ENCODE results near the gene ERCC3.
A peak's percentile ranks its signal among the peaks of the same experiment; 100 is the strongest.

ERCC3 gene

GRCh38 chr2:127314193-127314988, 20.4 kb upstream of the ERCC3 start:
- Histone ChIP-seq H3K36me3 (ENCODE audit: control insufficient read depth, insufficient read depth, low read length) (peaks cover 91% of the 10 kb centered on the region), H3K4me1 (ENCODE audit: control insufficient read depth, insufficient read depth, low read length, poor library complexity, severe bottlenecking) (no peaks in the 10 kb centered on the region), H3K4me3 (ENCODE audit: extremely low read depth, insufficient read depth, low read length, poor library complexity, severe bottlenecking) (no peak overlapping the region), H3K9me3 (ENCODE audit: control insufficient read depth, low read length) (no peaks in the 10 kb centered on the region), H3K27ac (ENCODE audit: low read depth, low read length, severe bottlenecking) (no peak overlapping the region)
- 83 to 96% methylated on average over 3 to 4 of the region's 7 CpGs for WGBS, 2 experiments (ENCODE audit: insufficient coverage in 2 of 2)

DNA sequence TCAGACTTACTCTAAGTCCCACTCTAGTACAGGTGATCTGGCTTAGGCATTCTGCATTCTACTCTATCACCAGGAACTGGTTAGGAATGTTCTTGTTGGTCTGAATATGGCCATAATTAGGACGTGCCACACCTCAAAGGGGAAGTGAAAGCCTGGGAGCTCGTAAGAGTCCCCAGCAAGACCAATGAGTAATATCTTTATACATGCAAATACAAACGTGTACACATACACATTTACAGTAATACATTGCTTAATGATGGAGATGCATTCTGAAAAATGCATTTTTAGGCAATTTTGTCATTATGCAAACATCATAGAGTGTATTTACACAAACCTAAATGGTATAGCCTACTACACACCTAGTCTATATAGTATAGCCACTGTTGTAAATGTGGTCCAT, 19.5 kb upstream of the ERCC3 start:
- whole genome bisulfite sequencing, 2 experiments (ENCODE audit: insufficient coverage in 2 of 2), result no CpG with 5 or more reads among the region's 3 CpGs
- H3K4me3 ChIP-seq (ENCODE audit: extremely low read depth, insufficient read depth, low read length, poor library complexity, severe bottlenecking), result no peak overlapping the region
- no peaks in the 10 kb centered on the region for H3K9me3 ChIP-seq (ENCODE audit: control insufficient read depth, low read length)
- no peaks in the 10 kb centered on the region for H3K4me1 ChIP-seq (ENCODE audit: control insufficient read depth, insufficient read depth, low read length, poor library complexity, severe bottlenecking)
- no peak overlapping the region for H3K27ac ChIP-seq (ENCODE audit: low read depth, low read length, severe bottlenecking)
- peaks cover 90% of the 10 kb centered on the region for H3K36me3 ChIP-seq (ENCODE audit: control insufficient read depth, insufficient read depth, low read length)

DNA sequence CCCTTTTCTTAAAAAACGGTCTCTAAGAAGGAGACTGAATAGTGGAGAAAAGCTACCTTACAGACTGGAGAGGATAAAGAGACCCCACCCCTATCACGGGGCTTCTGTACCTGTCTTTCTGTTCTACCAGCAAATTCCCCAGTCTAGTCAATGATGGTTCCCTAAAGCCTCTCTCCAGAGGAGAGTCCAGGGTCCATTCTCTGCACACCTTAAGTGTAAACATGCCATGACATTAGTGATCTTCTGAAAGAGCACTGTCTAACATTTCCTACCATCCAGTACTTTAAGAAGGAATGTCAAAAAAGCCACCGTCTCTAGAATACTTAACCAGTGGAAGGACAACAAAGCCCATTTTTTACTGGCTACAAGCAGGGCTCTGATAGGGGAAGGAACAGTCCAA, 17.0 kb upstream of the ERCC3 start:
- H3K9me3 ChIP-seq (ENCODE audit: control insufficient read depth, low read length), result no peaks in the 10 kb centered on the region
- H3K27ac ChIP-seq (ENCODE audit: low read depth, low read length, severe bottlenecking), result no peak overlapping the region
- peaks cover 85% of the 10 kb centered on the region for H3K36me3 ChIP-seq (ENCODE audit: control insufficient read depth, insufficient read depth, low read length)
- H3K4me1 ChIP-seq (ENCODE audit: control insufficient read depth, insufficient read depth, low read length, poor library complexity, severe bottlenecking), result no peaks in the 10 kb centered on the region
- no peak overlapping the region for H3K4me3 ChIP-seq (ENCODE audit: extremely low read depth, insufficient read depth, low read length, poor library complexity, severe bottlenecking)
- WGBS, 2 experiments (ENCODE audit: insufficient coverage in 2 of 2), result 100% methylated on average over 1 to 2 of the region's 3 CpGs

DNA sequence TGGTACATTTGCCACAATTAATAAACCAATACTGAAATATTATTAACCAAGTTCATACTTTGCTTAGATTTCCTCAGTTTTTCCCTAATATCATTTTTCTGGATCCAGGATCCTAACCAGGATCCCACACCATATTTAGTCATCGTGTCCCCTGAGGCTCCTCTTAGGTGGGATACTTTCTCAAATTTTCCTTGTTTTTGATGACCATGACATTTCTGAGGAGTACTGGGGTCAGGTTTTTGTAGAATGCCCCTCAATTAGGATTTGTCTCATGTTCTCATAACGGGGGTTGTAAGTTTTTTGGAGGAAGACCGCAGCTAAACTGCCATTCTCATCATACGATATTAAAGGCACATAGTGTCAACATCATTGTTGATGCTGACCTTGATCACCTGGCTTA, 15.5 kb upstream of the ERCC3 start:
- Histone ChIP-seq H3K27ac (ENCODE audit: low read depth, low read length, severe bottlenecking) (no peak overlapping the region), H3K36me3 (ENCODE audit: control insufficient read depth, insufficient read depth, low read length) (peaks cover 82% of the 10 kb centered on the region), H3K4me1 (ENCODE audit: control insufficient read depth, insufficient read depth, low read length, poor library complexity, severe bottlenecking) (no peaks in the 10 kb centered on the region), H3K4me3 (ENCODE audit: extremely low read depth, insufficient read depth, low read length, poor library complexity, severe bottlenecking) (no peak overlapping the region), H3K9me3 (ENCODE audit: control insufficient read depth, low read length) (no peaks in the 10 kb centered on the region)
- WGBS, 2 experiments (ENCODE audit: insufficient coverage in 2 of 2), result 80 to 100% methylated on average over 1 to 3 of the region's 4 CpGs

GRCh38 chr2:127308586-127309138, 14.7 kb upstream of the ERCC3 start:
- Histone ChIP-seq H3K36me3 (ENCODE audit: control insufficient read depth, insufficient read depth, low read length) (peaks cover 75% of the 10 kb centered on the region), H3K27ac (ENCODE audit: low read depth, low read length, severe bottlenecking) (no peak overlapping the region), H3K9me3 (ENCODE audit: control insufficient read depth, low read length) (no peaks in the 10 kb centered on the region), H3K4me1 (ENCODE audit: control insufficient read depth, insufficient read depth, low read length, poor library complexity, severe bottlenecking) (no peaks in the 10 kb centered on the region), H3K4me3 (ENCODE audit: extremely low read depth, insufficient read depth, low read length, poor library complexity, severe bottlenecking) (no peak overlapping the region)
- 90 to 94% methylated on average over 6 of the region's 7 CpGs for WGBS, 2 experiments (ENCODE audit: insufficient coverage in 2 of 2)

DNA sequence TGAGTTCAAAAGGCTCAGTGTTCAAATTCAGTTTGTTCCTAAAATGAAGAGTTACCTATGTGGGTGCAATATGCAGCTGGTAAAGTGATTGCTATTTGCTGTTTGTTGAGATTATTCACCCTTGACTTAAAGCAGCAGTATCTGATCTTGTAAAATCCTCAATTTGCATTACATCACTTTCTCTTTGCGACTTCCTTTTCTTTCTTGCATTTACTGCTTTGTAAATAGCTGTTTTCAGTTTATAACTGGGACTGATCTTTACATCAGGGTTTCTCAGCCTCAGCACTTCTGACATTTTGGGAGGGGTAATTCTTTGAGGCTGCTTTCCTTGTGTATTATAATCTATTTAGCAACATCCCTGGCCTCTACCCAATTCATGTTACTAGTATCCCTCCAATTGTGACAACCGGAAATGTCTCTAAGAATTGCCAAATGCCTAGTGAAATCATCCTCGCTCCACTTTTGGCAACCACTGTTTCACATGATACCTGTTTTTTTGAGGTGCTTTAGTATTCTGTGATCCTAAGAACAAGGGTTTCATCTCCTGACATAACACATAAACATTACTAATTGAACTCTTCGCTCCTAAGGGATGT, 12.1 kb upstream of the ERCC3 start:
- Histone ChIP-seq H3K4me1 (ENCODE audit: control insufficient read depth, insufficient read depth, low read length, poor library complexity, severe bottlenecking) (no peaks in the 10 kb centered on the region), H3K27ac (ENCODE audit: low read depth, low read length, severe bottlenecking) (no peak overlapping the region), H3K9me3 (ENCODE audit: control insufficient read depth, low read length) (no peaks in the 10 kb centered on the region), H3K36me3 (ENCODE audit: control insufficient read depth, insufficient read depth, low read length) (peaks cover 49% of the 10 kb centered on the region), H3K4me3 (ENCODE audit: extremely low read depth, insufficient read depth, low read length, poor library complexity, severe bottlenecking) (no peak overlapping the region)
- WGBS, 2 experiments (ENCODE audit: insufficient coverage in 2 of 2), result 80% methylated on average over 1 of the region's 4 CpGs; no CpG with 5 or more reads in 1 of the 2 experiments

- WGBS, 2 experiments (ENCODE audit: insufficient coverage in 2 of 2), result 83% methylated on average over 1 of the region's 1 CpG; no CpG with 5 or more reads in 1 of the 2 experiments
- Histone ChIP-seq H3K36me3 (ENCODE audit: control insufficient read depth, insufficient read depth, low read length) (peaks cover 20% of the 10 kb centered on the region), H3K4me3 (ENCODE audit: extremely low read depth, insufficient read depth, low read length, poor library complexity, severe bottlenecking) (no peak overlapping the region), H3K4me1 (ENCODE audit: control insufficient read depth, insufficient read depth, low read length, poor library complexity, severe bottlenecking) (no peaks in the 10 kb centered on the region), H3K9me3 (ENCODE audit: control insufficient read depth, low read length) (no peaks in the 10 kb centered on the region), H3K27ac (ENCODE audit: low read depth, low read length, severe bottlenecking) (no peak overlapping the region)
These were observed 8.2 kb upstream of the ERCC3 start for GRCh38 chr2:127302168-127302567.

DNA sequence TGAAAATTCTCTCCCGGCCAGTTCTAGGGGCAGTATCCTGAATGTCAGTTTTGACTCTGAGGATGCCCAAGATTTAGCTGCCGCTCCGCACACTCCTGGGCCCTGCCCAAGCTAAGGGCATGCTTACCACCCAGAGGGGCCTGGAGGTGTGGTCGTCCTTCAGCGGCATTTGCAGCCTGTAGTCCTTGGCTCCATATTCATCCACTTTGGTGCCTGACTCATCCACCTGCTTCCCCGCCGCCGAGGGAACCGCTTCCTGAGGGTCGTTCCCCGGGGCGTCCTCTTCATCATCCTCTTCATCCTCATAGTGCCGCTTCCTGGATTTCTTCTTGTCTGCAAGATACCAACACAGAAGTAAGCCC, 577 bp downstream of the ERCC3 start:
- Histone ChIP-seq H3K4me3 (ENCODE audit: extremely low read depth, insufficient read depth, low read length, poor library complexity, severe bottlenecking) (peak overlapping the region; percentile 94), H3K36me3 (ENCODE audit: control insufficient read depth, insufficient read depth, low read length) (peaks cover 47% of the 10 kb centered on the region), H3K4me1 (ENCODE audit: control insufficient read depth, insufficient read depth, low read length, poor library complexity, severe bottlenecking) (no peaks in the 10 kb centered on the region), H3K9me3 (ENCODE audit: control insufficient read depth, low read length) (no peaks in the 10 kb centered on the region), H3K27ac (ENCODE audit: low read depth, low read length, severe bottlenecking) (peak overlapping the region; percentile 86)
- WGBS, 2 experiments (ENCODE audit: insufficient coverage in 2 of 2), result 17 to 18% methylated on average over 6 to 12 of the region's 13 CpGs

DNA sequence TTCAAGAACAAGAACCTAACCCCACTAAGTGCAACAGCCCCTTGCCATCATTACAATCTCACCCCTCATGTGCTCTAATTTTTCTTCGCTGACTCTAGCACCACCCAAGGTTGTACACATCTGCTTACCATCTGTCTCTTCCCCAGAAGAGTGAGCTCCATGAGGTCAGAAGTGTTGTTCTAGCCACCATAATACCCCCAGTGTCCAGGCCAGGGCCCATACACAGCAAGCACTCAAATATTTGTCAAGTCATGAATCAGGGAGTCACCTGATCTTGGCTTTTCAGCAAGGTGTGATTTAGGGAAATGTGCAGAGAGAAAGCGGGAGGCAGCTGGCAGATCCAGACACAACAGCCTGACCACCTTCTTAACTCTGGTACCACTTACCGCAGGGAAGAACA, 5.7 kb downstream of the ERCC3 start:
- 93 to 100% methylated on average over 1 of the region's 3 CpGs for WGBS, 2 experiments (ENCODE audit: insufficient coverage in 2 of 2)

GRCh38 chr2:127283275-127283674, 10.7 kb downstream of the ERCC3 start:
- no peak overlapping the region for H3K4me3 ChIP-seq (ENCODE audit: extremely low read depth, insufficient read depth, low read length, poor library complexity, severe bottlenecking)
- WGBS, 2 experiments (ENCODE audit: insufficient coverage in 2 of 2), result 100% methylated on average over 1 of the region's 2 CpGs; no CpG with 5 or more reads in 1 of the 2 experiments
- no peak overlapping the region for H3K27ac ChIP-seq (ENCODE audit: low read depth, low read length, severe bottlenecking)
- peaks cover 99% of the 10 kb centered on the region for H3K36me3 ChIP-seq (ENCODE audit: control insufficient read depth, insufficient read depth, low read length)
- peaks cover 9% of the 10 kb centered on the region for H3K9me3 ChIP-seq (ENCODE audit: control insufficient read depth, low read length)
- H3K4me1 ChIP-seq (ENCODE audit: control insufficient read depth, insufficient read depth, low read length, poor library complexity, severe bottlenecking), result no peaks in the 10 kb centered on the region

More for the DNA sequence above, 5.7 kb downstream of the ERCC3 start:
- Histone ChIP-seq H3K9me3 (ENCODE audit: control insufficient read depth, low read length) (peaks cover 9% of the 10 kb centered on the region), H3K27ac (ENCODE audit: low read depth, low read length, severe bottlenecking) (no peak overlapping the region), H3K4me3 (ENCODE audit: extremely low read depth, insufficient read depth, low read length, poor library complexity, severe bottlenecking) (no peak overlapping the region), H3K36me3 (ENCODE audit: control insufficient read depth, insufficient read depth, low read length) (peaks cover 98% of the 10 kb centered on the region), H3K4me1 (ENCODE audit: control insufficient read depth, insufficient read depth, low read length, poor library complexity, severe bottlenecking) (no peaks in the 10 kb centered on the region)

- Histone ChIP-seq H3K4me3 (ENCODE audit: extremely low read depth, insufficient read depth, low read length, poor library complexity, severe bottlenecking) (no peak overlapping the region), H3K27ac (ENCODE audit: low read depth, low read length, severe bottlenecking) (no peak overlapping the region), H3K9me3 (ENCODE audit: control insufficient read depth, low read length) (peaks cover 9% of the 10 kb centered on the region), H3K4me1 (ENCODE audit: control insufficient read depth, insufficient read depth, low read length, poor library complexity, severe bottlenecking) (no peaks in the 10 kb centered on the region), H3K36me3 (ENCODE audit: control insufficient read depth, insufficient read depth, low read length) (peaks cover 99% of the 10 kb centered on the region)
- 83% methylated on average over 1 to 2 of the region's 2 CpGs for WGBS, 2 experiments (ENCODE audit: insufficient coverage in 2 of 2)
These were observed 13.3 kb downstream of the ERCC3 start for GRCh38 chr2:127280693-127281092.

Measured in mesodermal cell (in vitro differentiated cells).